Endothelial cell of umbilical vein (primary cell): Measurements from ENCODE around the gene UNC93B1.
"Not testable (repeated sequence)": the region's sequence is repeated elsewhere in the genome, so short reads cannot be mapped to it uniquely, and the experiment has no call there.

Experiments
- EZH2 ChIP-seq: IDR thresholded peaks from 2 replicates; pipeline ENCODE4 v1.6.1; 2012; ENCODE audit warnings: borderline replicate concordance, low read depth, mild to moderate bottlenecking, moderate library complexity, low read length, inconsistent platforms; ENCODE audit not compliant: severe bottlenecking
- FOS ChIP-seq: IDR thresholded peaks from 2 replicates; pipeline ENCODE4 v1.6.1; 2011; ENCODE audit warnings: mild to moderate bottlenecking, low read length, moderate library complexity, borderline replicate concordance; ENCODE audit not compliant: insufficient read depth
- GATA2 ChIP-seq: IDR thresholded peaks from 2 replicates; pipeline ENCODE4 v1.7.0; 2011; ENCODE audit warnings: low read depth, mild to moderate bottlenecking, moderate library complexity, mixed read lengths, low read length; ENCODE audit not compliant: insufficient read length, insufficient read depth
- JUN ChIP-seq: IDR thresholded peaks from 2 replicates; pipeline ENCODE4 v1.6.1; 2011; ENCODE audit warnings: borderline replicate concordance, low read depth; ENCODE audit not compliant: insufficient read length, insufficient read depth
- MYC ChIP-seq: IDR thresholded peaks from one replicate; pipeline ENCODE4 v1.6.1; 2011; ENCODE audit warnings: mild to moderate bottlenecking, low read depth, low read length
- POLR2A ChIP-seq: IDR thresholded peaks from 2 replicates; pipeline ENCODE4 v1.6.1; 2012; ENCODE audit warnings: low read depth, mild to moderate bottlenecking, control low read depth, low read length
- POLR2AphosphoS5 ChIP-seq: IDR thresholded peaks from 2 replicates; pipeline ENCODE4 v1.6.1; 2012; ENCODE audit warnings: low read depth, mild to moderate bottlenecking, control low read depth, low read length, moderate library complexity; ENCODE audit not compliant: insufficient read depth
- TF ChIP-seq, protein P1 (sequence below), 2 donors: IDR thresholded peaks; 1 replicate in 1 of 2; 2 replicates in 1 of 2; pipeline ENCODE4 v1.5.1; 2011; ENCODE audit warnings: low read length in 2 of 2, mild to moderate bottlenecking in 2 of 2, moderate library complexity in 2 of 2, control low read depth in 1 of 2, inconsistent platforms in 1 of 2, low read depth in 1 of 2; ENCODE audit not compliant: insufficient read depth in 1 of 2; ENCODE audit errors: extremely low read depth in 1 of 2
- TF ChIP-seq, protein P2 (sequence below): IDR thresholded peaks from 2 replicates; pipeline ENCODE4 v1.6.1; 2011; ENCODE audit not compliant: insufficient read depth, insufficient read length

DNA sequence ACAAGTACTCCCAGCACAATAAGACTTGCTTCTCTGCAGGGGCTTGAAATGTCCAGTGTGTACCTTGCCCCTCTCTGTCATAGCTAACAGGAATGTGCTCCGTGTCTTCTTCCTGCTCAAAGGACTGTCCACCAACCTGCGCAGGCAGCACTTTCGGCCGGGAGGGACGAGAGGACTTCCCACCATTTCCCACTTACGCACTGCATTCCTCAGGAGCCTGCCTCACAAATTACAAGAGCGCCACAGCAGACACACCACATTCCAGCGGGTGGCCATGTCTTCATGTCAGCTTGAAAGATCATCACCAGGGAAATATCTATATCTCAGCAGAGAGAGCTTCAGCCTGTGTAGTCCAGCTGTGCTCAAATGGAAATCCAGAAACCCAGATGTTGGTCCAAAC lies 53.2 kb downstream of the UNC93B1 start:
- TF ChIP-seq, protein P1, sequence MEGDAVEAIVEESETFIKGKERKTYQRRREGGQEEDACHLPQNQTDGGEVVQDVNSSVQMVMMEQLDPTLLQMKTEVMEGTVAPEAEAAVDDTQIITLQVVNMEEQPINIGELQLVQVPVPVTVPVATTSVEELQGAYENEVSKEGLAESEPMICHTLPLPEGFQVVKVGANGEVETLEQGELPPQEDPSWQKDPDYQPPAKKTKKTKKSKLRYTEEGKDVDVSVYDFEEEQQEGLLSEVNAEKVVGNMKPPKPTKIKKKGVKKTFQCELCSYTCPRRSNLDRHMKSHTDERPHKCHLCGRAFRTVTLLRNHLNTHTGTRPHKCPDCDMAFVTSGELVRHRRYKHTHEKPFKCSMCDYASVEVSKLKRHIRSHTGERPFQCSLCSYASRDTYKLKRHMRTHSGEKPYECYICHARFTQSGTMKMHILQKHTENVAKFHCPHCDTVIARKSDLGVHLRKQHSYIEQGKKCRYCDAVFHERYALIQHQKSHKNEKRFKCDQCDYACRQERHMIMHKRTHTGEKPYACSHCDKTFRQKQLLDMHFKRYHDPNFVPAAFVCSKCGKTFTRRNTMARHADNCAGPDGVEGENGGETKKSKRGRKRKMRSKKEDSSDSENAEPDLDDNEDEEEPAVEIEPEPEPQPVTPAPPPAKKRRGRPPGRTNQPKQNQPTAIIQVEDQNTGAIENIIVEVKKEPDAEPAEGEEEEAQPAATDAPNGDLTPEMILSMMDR (IDR thresholded peaks at IDR 0.05; ENCODE audit: extremely low read depth in 1 of 2, insufficient read depth in 1 of 2, low read depth in 1 of 2, low read length in 2 of 2): not testable (repeated sequence)
- TF ChIP-seq POLR2AphosphoS5, EZH2, POLR2A, GATA2, FOS, MYC, JUN: not testable (repeated sequence)
- TF ChIP-seq, protein P2, sequence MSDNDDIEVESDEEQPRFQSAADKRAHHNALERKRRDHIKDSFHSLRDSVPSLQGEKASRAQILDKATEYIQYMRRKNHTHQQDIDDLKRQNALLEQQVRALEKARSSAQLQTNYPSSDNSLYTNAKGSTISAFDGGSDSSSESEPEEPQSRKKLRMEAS: not testable (repeated sequence)
